IMR-90 (cell line): ENCODE data around the gene ARHGAP10. TPM values are rescaled to one million over a fixed set of nuclear protein-coding genes. Genes with fewer than 3 reads are reported as not detected.

Source experiments
- ATAC-seq: fragments of 200-7000 bp; cut with Tn5 transposase; 2 replicates; pipeline ENCODE4 v1.9.1; 2020; ENCODE audit warnings: low read depth, mild to moderate bottlenecking, moderate library complexity
- BruUV-seq: library from RNA; stranded (reverse); fragments of 400-500 nt; replicated peaks from 2 replicates; lab custom pipeline; 2021; lab: Mats Ljungman, UMichigan
- CTCF ChIA-PET: fragments of 300-600 bp; formaldehyde crosslinking; extraction: SDS; loops from one replicate; lab custom pipeline; 2021; ENCODE audit warnings: antibody characterized with exemption; lab: Yijun Ruan, JAX
- POLR2A ChIA-PET: fragments of 300-600 bp; sonication (Branson Sonifier 250); formaldehyde crosslinking; loops from one replicate; lab custom pipeline; 2022; ENCODE audit warnings: antibody characterized with exemption; ENCODE audit not compliant: unreplicated experiment; lab: Charles Lee
- DNase-seq: peaks from one replicate; pipeline ENCODE4 v3.0.0; 2013
- H2AFZ ChIP-seq: replicated peaks from 2 replicates; pipeline ENCODE3; 2013; ENCODE audit warnings: low read length, mild to moderate bottlenecking; ENCODE audit not compliant: poor library complexity
- H2AK5ac ChIP-seq: 2 replicates; pipeline ENCODE4 v1.6.1; 2013; ENCODE audit warnings: low read depth, low read length, inconsistent platforms
- H2AK9ac ChIP-seq: replicated peaks from 2 replicates; pipeline ENCODE3; 2013; ENCODE audit warnings: mild to moderate bottlenecking, low read depth, low read length, moderate library complexity; ENCODE audit not compliant: poor library complexity
- H2BK120ac ChIP-seq: 2 replicates; pipeline ENCODE4 v1.6.1; 2013; ENCODE audit warnings: low read depth, low read length, inconsistent platforms
- H2BK15ac ChIP-seq: 3 replicates; pipeline ENCODE4 v1.6.1; 2013; ENCODE audit warnings: low read depth, low read length, inconsistent platforms
- H2BK20ac ChIP-seq: 2 replicates; pipeline ENCODE4 v1.6.1; 2013; ENCODE audit warnings: low read depth, mild to moderate bottlenecking, inconsistent platforms, low read length, moderate library complexity
- H2BK5ac ChIP-seq: 2 replicates; pipeline ENCODE4 v1.6.1; 2013; ENCODE audit warnings: mild to moderate bottlenecking, low read depth, low read length, inconsistent platforms; ENCODE audit not compliant: poor library complexity, severe bottlenecking
- H3K14ac ChIP-seq: replicated peaks from 2 replicates; pipeline ENCODE4 v1.6.1; 2013; ENCODE audit warnings: low read depth, low read length, inconsistent platforms
- H3K18ac ChIP-seq: 2 replicates; pipeline ENCODE4 v1.6.1; 2013; ENCODE audit warnings: low read depth, low read length, control low read depth
- H3K23ac ChIP-seq: 2 replicates; pipeline ENCODE4 v1.6.1; 2013; ENCODE audit warnings: low read depth, low read length, inconsistent platforms
- H3K27ac ChIP-seq: 2 replicates; pipeline ENCODE4 v1.5.1; 2013; ENCODE audit warnings: mild to moderate bottlenecking, control low read depth, low read length; ENCODE audit not compliant: insufficient read depth
- H3K27me3 ChIP-seq: 2 replicates; pipeline ENCODE4 v1.6.1; 2013; ENCODE audit warnings: low read length; ENCODE audit not compliant: control insufficient read depth, insufficient read depth
- H3K36me3 ChIP-seq: 2 replicates; pipeline ENCODE4 v1.6.1; 2013; ENCODE audit warnings: low read length, mixed read lengths; ENCODE audit not compliant: control insufficient read depth, insufficient read depth
- H3K4ac ChIP-seq: 2 replicates; pipeline ENCODE4 v1.6.1; 2013; ENCODE audit warnings: low read depth, low read length, inconsistent platforms
- H3K4me1 ChIP-seq: 2 replicates; pipeline ENCODE4 v1.6.1; 2013; ENCODE audit warnings: low read length, mixed read lengths; ENCODE audit not compliant: control insufficient read depth, insufficient read depth
- H3K4me2 ChIP-seq: 2 replicates; pipeline ENCODE4 v1.6.1; 2013; ENCODE audit warnings: low read depth, mild to moderate bottlenecking, control low read depth, low read length, moderate library complexity
- H3K4me3 ChIP-seq: 2 replicates; pipeline ENCODE4 v1.5.1; 2013; ENCODE audit warnings: low read depth, mild to moderate bottlenecking, control low read depth, low read length, moderate library complexity; ENCODE audit not compliant: insufficient read depth
- H3K56ac ChIP-seq: 2 replicates; pipeline ENCODE4 v1.6.1; 2013; ENCODE audit warnings: low read length, inconsistent platforms; ENCODE audit not compliant: insufficient read depth; ENCODE audit errors: extremely low read depth
- H3K79me1 ChIP-seq, 2 experiments: 2 replicates each; pipeline ENCODE4 v1.6.1; 2013; ENCODE audit warnings: low read length in 2 of 2, inconsistent platforms in 1 of 2, low read depth in 1 of 2
- H3K9ac ChIP-seq: 2 replicates; pipeline ENCODE4 v1.6.1; 2013; ENCODE audit warnings: low read depth, low read length, control low read depth
- H3K9me1 ChIP-seq: 2 replicates; pipeline ENCODE4 v1.6.1; 2013; ENCODE audit warnings: low read length, inconsistent platforms; ENCODE audit not compliant: insufficient read depth
- H3K9me3 ChIP-seq: 2 replicates; pipeline ENCODE4 v1.6.1; 2013; ENCODE audit warnings: low read length; ENCODE audit not compliant: control insufficient read depth, insufficient read depth
- H4K20me1 ChIP-seq: 2 replicates; pipeline ENCODE4 v1.6.1; 2013; ENCODE audit warnings: low read length, inconsistent platforms; ENCODE audit not compliant: insufficient read depth
- H4K5ac ChIP-seq: 2 replicates; pipeline ENCODE4 v1.6.1; 2013; ENCODE audit warnings: mild to moderate bottlenecking, low read depth, low read length, control low read depth
- H4K8ac ChIP-seq, 2 experiments: 2 replicates each; pipeline ENCODE4 v1.6.1; 2013; ENCODE audit warnings: low read depth in 2 of 2, low read length in 2 of 2, control low read depth in 1 of 2, inconsistent platforms in 1 of 2
- H4K91ac ChIP-seq: 2 replicates; pipeline ENCODE4 v1.6.1; 2013; ENCODE audit warnings: low read depth, low read length, inconsistent platforms; ENCODE audit not compliant: insufficient read depth
- BHLHE40 ChIP-seq: fragments of 150-350 bp; IDR thresholded peaks from 2 replicates; pipeline ENCODE4 v1.6.1; 2016; ENCODE audit warnings: mild to moderate bottlenecking, low read depth, low read length
- FOS ChIP-seq: fragments of 150-350 bp; IDR thresholded peaks from 2 replicates; pipeline ENCODE4 v1.6.1; 2016; ENCODE audit warnings: low read depth, low read length
- MAZ ChIP-seq: IDR thresholded peaks from 2 replicates; pipeline ENCODE4 v1.6.1; 2012; ENCODE audit warnings: low read depth, mild to moderate bottlenecking, low read length, improper control_type of control experiment, moderate library complexity, borderline replicate concordance
- MXI1 ChIP-seq: IDR thresholded peaks from 2 replicates; pipeline ENCODE4 v1.6.1; 2012; ENCODE audit warnings: low read depth, mild to moderate bottlenecking, low read length, moderate library complexity, borderline replicate concordance
- NFE2L2 ChIP-seq: fragments of 150-350 bp; IDR thresholded peaks from 2 replicates; pipeline ENCODE4 v1.6.1; 2016; ENCODE audit warnings: low read depth, mild to moderate bottlenecking, low read length
- WGBS, 2 experiments: methylation state at CpG; one replicate each; pipeline versions ENCODE4 v1.1.5 to v1.1.7; 2013; ENCODE audit warnings: missing lambda C conversion rate in 2 of 2; ENCODE audit not compliant: insufficient read length in 1 of 2; ENCODE audit errors: extremely low coverage in 2 of 2; 5-methylcytosine and 5-hydroxymethylcytosine counted together
- dilution Hi-C: fragments of 300-500 bp; cut with HindIII; formaldehyde crosslinking; loops from one replicate; pipeline ENCODE4 v1.14.3; 2018; ENCODE audit warnings: low sequenced_read_pairs; ENCODE audit not compliant: unreplicated experiment
- in situ Hi-C: fragments of 300-500 bp; cut with MboI; formaldehyde crosslinking; loops from 3 replicates; pipeline ENCODE4 v1.14.3; 2019; ENCODE audit warnings: low sequenced_read_pairs, inconsistent platforms, mixed read lengths
- intact Hi-C: fragments of 100-400 bp; cut with micrococcal nuclease; formaldehyde crosslinking; loops from 2 replicates; pipeline ENCODE4 v1.10.0; 2022
- polyA plus RNA-seq, 3 experiments: library from polyadenylated mRNA; depleted of rRNA; stranded (reverse); fragments of >200 nt; gene quantifications; 2 replicates each; pipeline ENCODE4 v1.2.3, GENCODE V29; 2012; ENCODE audit warnings: low replicate concordance in 1 of 3
- total RNA-seq: library from RNA; depleted of rRNA; stranded (reverse); fragments of >200 nt; gene quantifications from 2 replicates; pipeline ENCODE4 v1.2.3, GENCODE V29; 2012
- TF ChIP-seq, protein P1 (sequence below): conservative IDR thresholded peaks from 2 replicates; pipeline ENCODE4 v1.5.1; 2012; ENCODE audit warnings: mild to moderate bottlenecking, low read depth, low read length, improper control_type of control experiment

ARHGAP10 gene
- total and polyA plus RNA-seq, 2 of the 4 experiments (the other 2 are of a cell fraction) = 27.1 to 29.4 TPM

DNA sequence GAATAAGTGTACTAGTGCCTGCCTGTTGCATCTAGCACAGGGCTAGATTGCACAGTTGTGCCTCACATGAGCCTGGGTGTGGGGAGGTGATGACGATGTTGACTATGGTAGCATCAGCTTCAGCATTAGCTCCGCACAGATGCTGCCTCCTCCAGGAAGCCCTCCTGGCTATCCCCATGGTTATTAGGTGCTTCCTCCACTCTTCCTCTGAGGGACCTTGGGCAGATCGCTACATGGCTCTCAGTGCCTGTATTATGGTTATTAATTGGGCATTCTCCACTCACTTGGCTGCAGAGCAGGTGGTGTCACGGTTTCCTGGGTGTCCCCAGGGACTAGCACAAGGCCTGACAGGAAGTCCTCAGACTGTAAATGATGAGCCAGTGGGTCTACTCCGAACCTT is 325.6 kb downstream of the ARHGAP10 start:
- no peak for ATAC-seq
- Histone ChIP-seq H3K36me3 (peaks cover 2% of the 10 kb centered on the region), H3K9me3 (no peaks in the 10 kb centered on the region), H4K20me1 (peaks cover 16% of the 10 kb centered on the region), H3K27me3 (no peaks in the 10 kb centered on the region), H3K18ac (no peak overlapping the region), H3K56ac (no peak overlapping the region), H4K91ac (no peak overlapping the region), H3K23ac (no peak overlapping the region), H3K4me2 (no peak overlapping the region), H3K27ac (no peak overlapping the region), H3K79me1 (peaks cover 31 to 41% of the 10 kb centered on the region in 2 experiments), H2BK15ac (no peak overlapping the region), H2BK20ac (no peak overlapping the region), H2BK5ac (no peak overlapping the region), H3K4me1 (peaks cover 6% of the 10 kb centered on the region; the same call in 1 of the 2 replicates), H2BK120ac (no peak overlapping the region), H3K9ac (no peak overlapping the region), H2AK5ac (no peak overlapping the region), H3K4me3 (no peak overlapping the region), H4K5ac (no peak overlapping the region), H3K14ac (no peak overlapping the region), H3K9me1 (peaks cover 17% of the 10 kb centered on the region), H4K8ac (no peak overlapping the region), H2AFZ (no peak overlapping the region), H3K4ac (no peak overlapping the region), H2AK9ac (no peak overlapping the region)
- dilution Hi-C loops (no loop called here), intact Hi-C loops (no loop called here), in situ Hi-C loops (no loop called here)
- 100% methylated on average over 1 of the region's 5 CpGs; no CpG with 5 or more reads in 1 of the 2 experiments for WGBS, 2 experiments
- POLR2A ChIA-PET = no interaction called here
- CTCF ChIA-PET = no interaction called here
- TF ChIP-seq, protein P1, sequence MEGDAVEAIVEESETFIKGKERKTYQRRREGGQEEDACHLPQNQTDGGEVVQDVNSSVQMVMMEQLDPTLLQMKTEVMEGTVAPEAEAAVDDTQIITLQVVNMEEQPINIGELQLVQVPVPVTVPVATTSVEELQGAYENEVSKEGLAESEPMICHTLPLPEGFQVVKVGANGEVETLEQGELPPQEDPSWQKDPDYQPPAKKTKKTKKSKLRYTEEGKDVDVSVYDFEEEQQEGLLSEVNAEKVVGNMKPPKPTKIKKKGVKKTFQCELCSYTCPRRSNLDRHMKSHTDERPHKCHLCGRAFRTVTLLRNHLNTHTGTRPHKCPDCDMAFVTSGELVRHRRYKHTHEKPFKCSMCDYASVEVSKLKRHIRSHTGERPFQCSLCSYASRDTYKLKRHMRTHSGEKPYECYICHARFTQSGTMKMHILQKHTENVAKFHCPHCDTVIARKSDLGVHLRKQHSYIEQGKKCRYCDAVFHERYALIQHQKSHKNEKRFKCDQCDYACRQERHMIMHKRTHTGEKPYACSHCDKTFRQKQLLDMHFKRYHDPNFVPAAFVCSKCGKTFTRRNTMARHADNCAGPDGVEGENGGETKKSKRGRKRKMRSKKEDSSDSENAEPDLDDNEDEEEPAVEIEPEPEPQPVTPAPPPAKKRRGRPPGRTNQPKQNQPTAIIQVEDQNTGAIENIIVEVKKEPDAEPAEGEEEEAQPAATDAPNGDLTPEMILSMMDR = no peak
- no peak for TF ChIP-seq MAZ
- no peak for TF ChIP-seq BHLHE40
- TF ChIP-seq NFE2L2 = no peak
- TF ChIP-seq FOS = no peak
- no peak for TF ChIP-seq MXI1
- BruUV-seq = no TSS peak
- DNase-seq = no peak
